Stimulated activated CD4-positive, alpha-beta T cell treated with anti-CD3 and anti-CD28 coated beads, Interleukin-15, amount 100 ng/mL, for 1 hour (primary cell): ENCODE data around the gene RPS23.

Experiments used
- DNase-seq, 2 donors: peaks; one replicate each; pipeline ENCODE4 v3.0.0-alpha.2; 2020; ENCODE audit warnings: low read depth in 1 of 2, low spot score in 1 of 2

The RPS23 gene

DNA sequence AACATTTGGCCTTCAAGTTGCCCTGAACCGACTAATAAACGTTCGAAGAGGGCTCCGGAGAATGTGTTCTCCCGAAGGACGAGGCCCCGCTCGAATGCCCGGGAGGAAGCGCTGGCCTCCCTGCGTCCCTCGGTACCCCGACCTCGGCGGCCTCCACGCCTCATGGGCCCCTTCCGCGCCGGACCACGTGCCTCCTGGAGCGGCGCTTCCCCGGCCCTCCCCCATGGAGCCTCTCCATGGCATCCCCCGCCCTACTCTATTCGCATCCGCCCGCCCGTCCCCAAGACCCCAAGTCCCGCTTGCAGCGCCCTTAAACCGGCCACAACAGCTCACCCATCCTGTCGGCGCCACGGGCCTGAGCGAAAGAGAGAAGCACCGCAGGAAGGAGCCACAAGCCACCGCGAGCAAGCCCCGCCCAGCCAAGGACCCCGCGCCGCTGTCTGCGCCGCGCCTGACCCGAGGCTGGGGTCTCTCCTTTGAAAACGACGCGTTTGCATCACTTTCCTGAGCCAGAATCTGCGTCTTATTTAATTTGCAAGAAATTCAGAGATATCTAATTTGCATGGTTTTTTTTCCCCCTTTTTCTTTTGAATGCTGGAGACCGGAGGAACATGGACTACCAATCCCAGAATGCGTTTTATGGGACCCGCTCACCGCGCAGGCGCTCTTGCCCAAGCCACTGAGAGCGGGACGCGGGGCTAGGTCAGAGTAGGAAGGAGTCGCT lies at the start of gene RPS23:
TSS of gene RPS23 (minus strand) at position 368 of the 724 bp plus-strand sequence. CDS start at position 337, 31 bp downstream.
- peak; percentile 66 to 78 for DNase-seq

DNA sequence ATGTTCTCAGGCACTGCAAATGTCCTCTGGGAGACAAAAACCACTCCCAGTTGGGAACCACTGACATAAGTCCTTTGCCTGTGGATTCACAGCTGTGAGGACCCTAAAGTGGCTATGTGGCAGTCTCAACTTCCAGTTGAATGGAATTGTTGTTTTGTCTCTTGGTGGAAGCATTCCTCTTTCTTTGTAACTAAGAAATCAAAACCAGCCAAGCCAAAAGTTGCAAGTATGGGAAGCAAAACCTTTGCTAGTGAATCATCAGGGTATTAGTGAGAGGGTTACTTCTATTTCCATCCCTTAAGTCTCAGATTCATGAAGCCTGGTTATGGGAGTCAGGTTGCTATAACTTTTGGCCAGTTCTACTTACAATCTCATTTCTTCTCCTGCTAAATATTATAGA lies 49.8 kb upstream of the RPS23 start:
- no peak for DNase-seq

DNA sequence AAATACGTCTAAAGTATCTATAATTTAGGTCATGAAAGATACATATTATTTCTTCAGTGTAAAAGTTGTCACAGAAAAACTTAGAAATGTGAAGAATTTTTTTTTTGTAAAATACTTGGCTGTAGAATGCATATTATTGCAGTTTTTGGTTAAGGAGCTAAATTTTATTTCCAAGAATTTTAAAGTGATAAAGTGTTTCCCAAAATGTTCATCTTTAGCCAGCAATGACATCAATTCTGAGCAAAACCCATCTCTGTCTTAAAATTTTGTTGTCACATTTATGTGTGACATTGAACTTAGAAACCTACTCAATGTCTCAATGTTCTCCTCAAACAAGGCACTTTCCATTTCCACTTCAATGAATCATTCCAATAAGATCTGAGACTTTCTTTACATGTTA lies 47.8 kb upstream of the RPS23 start:
- DNase-seq, result no peak

DNA sequence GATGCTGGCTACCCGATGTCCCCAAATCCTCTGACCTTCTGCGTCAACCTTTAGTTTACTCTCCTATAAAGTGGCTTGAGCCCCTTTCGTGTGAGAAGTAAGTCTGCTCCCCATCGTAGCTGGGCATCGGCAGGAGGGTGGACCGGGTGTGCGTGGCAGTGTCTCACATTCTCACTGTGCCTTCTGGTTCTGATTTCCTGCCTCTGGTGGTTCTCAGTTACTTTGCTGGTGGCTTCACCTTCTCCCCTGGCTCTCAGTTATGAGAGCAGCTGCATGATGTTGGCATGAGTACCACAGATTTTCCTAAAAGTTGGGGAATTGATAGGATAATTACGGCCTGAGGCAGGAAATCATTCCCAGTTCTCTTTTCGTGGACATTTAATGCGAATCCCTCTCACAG lies 47.0 kb upstream of the RPS23 start:
- no peak for DNase-seq

DNA sequence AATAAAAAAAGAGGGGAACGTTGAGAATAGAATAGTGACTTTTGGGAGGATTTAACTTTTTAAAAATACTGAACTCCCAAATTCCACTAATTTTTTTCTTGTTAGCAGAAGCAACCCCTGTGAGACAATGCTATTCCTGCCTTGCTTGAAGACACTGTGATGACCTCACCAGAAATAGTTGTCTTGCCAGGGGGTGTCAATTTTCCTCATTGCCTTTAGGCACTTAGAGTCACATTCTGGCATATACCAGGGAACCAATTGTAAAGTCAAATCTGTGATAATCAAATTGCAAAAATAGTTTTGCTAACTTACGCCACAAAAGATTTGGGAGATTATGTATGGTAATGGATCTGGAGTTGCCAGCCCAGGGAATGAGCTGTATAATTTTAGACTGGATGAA lies 42.8 kb upstream of the RPS23 start:
- DNase-seq, result no peak

DNA sequence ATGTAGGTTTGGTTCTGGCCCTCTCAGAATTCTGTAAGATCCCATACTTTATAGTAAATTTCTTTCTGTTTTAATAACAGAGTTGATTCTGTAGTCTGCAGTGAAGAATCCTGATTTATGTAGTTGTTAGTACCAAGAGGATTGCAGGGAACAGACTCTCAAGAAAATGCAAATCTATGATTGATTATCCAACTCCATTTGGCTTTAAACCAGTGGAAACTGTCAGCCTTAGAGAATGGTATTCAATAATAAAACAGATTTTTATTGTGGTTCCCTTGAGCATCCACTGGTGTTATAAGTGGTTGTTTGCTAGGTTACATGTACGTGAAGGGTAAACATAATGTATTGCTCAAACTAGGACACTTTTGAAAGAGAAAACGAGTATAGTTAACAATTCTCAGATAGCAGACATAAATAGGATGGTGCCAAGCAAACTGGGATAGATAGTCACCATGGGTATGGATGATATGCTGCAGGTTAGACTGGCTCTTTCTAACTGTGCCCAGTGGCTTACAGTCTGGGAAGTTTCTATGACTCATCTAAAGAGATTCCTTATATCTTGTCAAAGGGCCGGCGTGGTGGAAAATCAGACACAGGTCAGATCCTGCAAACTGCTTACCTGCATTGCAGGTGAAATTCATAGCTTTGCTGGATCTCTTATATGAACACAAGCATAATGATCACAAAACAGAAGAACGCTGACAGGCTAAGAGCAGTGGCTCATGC lies 41.7 kb upstream of the RPS23 start:
- DNase-seq, result no peak

DNA sequence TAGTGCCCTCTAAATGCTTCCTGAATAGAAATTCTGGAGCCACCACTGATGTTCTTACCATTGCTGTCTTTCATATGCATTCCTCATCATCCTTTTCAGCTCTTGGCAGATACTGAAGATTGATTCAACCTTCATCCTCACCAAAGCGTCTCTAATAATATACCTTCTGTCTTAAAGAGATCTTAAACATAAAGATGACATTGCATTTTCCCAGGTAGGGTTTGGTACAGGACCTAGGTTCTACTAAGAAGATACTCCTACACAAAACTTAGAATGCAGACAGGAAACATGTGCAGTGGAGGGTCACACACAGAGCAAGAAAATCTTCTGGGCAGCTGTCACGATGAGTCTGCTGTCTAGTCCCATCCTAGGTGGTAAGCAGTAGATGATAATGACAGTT lies 41.0 kb upstream of the RPS23 start:
- no peak for DNase-seq

DNA sequence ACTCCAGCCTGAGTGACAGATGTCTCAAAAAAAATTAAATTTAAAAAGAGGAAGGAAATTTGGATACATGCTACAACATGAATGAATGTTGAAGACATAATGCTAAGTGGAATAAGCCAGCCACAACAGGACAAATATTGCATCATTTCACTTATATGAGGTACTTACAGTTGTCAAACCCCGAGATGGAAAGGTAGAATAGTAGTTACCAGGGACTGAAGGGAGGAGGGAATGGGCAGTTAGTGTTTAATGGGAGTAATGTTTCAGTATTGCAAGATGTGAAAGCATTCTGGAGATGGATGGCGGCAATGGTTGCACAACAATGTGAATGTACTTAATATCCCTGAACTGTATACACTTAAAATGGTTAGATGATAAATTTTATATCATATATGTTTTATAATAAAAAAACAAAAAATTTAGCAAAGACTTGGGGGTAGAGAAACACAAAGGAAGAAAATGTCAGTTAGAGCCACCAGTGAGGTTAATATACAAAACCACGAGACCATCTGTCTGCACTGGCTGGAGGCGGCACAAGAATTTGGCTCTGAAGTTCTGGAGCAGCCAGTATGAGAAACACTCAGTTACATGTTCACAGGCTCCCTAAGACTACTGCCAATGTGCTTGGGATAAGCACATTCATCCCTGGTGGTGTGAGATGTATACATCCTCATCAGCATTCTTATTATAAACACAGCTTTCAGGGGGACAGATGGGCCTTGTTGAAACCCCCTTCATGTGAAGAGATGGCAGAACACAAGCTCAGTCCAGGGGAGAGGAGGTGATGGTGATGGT lies 37.0 kb upstream of the RPS23 start:
- no peak for DNase-seq

DNA sequence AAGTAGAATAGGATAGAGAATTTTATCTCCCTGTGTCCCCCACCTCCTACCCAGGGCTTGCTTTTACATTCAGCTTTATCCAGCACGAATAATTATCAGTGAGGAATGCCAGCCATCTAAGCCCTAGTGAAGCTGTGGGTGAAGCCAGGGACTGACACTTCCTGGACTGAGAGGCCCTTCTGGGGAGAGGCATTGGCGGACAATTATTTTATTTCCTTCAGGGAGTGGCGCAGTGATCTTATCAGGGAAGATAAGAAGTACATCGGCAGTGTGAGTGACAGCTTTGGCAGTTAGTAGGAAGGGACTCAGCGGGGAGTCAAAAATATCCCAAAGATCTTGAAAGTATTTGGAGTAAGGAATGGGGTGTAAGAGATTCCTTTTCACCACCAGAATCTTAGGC lies 34.9 kb upstream of the RPS23 start:
- DNase-seq, result no peak

DNA sequence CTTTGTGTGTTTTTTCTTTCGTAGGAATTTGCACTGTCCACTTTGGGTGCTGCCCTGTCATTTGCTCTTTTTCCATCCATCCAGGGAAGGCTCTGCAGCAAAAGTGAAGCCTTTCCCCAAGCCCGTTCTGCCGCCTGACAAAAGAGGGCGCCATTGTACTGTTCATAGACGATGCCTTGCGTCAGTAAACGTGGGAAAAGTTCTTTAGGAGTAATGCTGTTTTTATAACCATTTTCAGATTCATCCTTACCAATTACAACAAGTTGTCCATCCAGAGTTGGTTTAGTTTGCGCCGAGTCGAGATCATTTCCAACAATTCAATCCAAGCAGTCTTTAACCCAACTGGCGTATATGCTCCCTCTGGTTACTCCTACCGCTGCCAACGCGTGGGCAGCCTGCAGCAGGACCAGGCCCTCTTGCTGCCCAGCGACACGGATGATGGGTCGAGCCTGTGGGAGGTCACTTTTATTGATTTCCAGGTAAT lies 34.3 kb upstream of the RPS23 start:
- DNase-seq, result no peak

DNA sequence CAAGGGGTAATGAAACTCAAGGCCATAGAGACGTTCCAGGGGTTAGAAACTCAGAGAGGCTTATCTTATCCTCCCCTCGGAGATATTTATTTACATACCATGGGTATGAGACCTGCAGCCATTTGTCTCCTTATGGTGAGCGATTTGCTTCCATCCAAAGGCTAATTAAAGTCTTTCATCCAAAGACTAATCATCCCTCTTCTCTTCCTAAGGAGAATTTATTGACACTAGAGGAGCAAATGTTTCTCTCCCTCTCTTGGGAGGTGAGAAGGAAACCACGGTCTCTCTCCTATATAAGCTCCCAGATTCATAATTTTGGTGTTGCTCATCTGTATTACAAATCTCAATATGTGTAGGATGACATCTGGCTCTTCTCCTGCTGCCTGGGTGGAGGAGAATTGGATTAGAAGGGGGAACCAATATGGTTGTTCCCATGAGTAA lies 31.0 kb upstream of the RPS23 start:
- DNase-seq, result no peak

DNA sequence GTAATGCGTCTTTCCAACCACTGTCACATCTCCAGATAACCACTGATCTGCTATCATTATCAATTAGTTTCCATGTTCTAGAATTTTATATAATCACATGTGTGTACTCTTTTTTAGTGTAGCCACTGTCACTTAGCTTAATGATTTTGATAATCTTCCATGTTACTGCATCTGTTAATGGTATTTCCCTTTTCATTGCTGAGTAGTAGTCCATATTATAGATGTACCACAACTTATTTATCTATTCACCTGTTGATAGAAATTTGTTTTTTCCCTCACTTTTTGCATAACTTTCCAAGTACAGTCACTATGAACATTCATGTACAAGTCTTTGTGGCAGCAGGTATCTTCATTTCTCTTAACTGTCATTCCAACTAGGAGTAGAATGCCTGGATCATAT lies 30.3 kb upstream of the RPS23 start:
- DNase-seq, result no peak

DNA sequence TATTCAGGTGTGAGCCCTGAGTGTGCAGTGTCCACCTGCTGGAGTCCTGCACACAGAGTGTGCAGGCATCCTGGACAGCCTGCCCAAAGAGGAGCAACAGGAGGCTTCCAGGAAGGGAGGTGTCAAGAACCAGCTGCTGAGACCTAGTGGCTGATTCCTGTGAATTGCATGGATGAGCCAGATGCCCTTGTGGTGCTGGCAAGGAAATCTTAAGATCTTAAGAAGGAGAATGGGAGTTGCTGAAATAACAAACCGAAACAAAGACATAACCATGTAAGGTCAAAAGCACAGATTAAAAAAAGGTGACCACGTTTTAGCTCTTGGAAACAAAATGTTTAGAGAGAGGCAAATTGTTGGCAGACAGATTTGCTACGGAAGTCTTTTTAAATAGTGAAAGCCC lies 29.3 kb upstream of the RPS23 start:
- no peak for DNase-seq

DNA sequence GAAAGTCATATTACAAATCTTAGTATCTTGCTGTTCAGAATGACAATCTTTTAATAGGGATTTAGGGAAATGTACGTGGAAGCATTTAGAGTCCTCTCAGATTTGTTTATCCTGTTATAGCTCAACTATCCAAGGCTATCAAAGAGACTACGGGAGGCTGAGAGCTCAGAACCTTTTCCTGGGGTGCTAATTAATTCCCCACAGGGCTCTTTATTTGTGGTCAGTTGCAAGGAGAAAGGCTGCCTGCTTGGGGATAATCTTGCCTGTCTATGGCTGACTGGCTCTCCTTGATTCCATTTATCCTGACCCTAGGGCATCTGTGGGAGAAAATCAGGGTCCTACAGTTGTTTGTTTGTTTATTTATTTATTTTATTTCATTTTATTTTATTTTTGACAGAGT lies 28.0 kb upstream of the RPS23 start:
- no peak for DNase-seq

DNA sequence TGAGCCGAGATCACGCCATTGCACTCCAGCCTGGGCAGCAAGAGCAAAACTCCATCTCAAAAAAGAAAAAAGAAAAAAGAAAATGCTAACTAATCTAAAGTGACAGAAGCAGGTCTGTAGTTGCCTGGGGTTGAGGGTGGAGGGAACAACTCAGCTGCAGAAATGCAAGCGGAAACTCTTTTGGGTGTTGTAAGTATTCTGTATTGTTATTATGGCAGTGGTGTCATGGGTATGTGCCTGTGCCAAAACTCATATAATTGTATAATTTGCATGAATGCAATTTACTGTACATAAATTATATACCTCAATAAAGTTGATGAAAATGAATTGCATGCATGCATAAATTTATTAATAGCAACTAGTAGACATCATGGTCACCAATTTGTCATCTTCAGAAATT lies 23.0 kb upstream of the RPS23 start:
- DNase-seq, result no peak

DNA sequence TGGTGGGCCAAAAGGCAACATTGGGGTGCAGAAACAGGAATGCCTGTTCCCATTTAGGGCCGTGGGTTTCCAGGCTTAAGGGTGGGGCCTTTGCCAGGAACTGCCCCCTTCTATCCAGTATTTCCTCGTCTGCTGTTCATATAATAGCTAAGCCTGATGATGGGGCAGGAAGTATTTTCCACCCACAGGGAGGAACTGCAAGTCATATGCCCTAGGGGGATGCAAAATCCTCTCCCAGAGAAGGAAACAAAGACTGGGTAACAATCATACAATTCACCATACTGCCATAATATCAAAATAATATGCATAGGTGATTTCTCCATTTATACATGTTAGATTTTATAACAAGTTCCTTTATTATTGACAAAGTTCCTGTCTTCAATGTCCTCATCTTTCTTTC lies 20.5 kb upstream of the RPS23 start:
- no peak for DNase-seq

DNA sequence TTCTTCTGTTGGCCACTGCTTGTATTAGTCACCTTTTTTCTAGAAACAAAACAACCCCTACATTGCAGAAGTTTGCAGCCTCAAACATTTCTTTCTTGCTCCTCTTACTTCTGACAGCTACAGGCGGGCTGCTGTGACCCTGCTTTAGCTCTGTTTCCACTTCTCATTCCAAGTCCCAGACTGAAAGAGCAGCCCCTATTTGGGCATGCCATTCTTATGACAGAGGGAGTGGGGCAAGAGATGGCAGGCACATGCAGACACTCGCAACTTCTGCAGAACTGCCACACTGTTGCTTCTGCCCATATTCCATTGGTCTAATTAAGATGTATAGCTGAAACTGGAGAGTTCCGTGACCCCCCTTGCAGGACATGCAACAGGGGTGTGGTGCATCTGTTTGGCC lies 19.6 kb upstream of the RPS23 start:
- no peak for DNase-seq

DNA sequence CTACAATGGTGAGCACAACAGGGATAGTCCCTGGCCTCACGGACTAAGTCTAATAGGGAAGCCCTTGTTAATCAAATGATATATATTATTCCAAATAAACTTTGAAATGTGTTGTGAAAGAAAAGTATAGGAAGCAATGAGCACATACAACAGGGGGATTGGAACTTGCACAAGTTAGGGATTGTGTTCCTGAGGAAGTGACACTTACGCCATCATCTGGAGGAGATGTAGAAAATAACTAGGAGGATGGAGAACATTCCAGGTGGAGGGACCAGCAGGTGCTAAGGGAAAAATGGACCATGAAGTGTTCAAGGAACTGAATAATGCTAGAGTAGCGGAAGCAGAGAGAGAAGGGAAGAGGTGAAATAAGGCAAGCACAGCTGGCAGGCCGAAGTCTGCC lies 18.8 kb upstream of the RPS23 start:
- DNase-seq, result no peak

DNA sequence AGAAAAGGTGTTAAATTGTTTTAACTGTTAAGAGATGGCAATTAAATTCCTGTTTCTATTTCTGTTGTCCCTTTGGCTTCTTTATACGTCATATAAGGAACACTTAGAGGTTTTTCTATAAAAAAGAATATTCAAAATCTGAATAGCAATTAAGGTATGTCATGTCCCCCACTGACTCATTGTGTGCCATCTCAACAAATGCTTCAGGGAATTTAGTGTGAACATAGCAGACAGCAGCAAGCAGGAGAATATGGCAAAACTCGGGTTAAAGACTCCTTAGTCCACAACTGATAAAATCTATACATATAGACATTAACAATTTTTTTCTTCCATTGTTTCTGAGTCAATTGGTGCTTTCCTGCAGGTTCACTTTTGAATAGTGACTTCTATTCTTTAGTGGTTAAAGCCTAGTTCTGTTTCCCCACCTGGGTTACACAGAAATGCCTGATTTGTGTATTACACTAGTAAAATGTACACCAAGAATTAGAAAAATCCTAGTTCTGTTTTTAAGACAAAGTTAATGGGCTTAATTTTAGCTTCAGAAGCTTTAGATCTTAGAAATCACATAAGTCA lies 17.9 kb upstream of the RPS23 start:
- DNase-seq, result no peak

DNA sequence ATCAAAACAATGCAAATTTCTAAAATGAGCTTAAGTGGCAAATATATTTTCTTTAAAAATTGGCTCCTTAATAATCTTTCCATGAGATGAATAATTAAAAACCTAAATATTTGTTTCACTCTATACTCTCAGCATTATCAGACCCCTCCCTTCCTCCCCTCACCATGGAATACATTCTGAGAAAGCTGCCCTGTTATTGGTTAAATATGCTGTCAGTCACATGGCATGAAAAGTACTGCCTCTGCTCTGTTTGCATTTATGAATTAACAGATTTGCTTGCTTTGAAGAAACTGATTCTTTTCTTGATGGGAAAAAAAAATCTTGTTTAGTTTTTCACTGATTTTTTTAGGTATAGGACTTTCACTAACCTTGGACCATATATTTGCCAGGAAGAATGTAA lies 17.0 kb upstream of the RPS23 start:
- no peak for DNase-seq

DNA sequence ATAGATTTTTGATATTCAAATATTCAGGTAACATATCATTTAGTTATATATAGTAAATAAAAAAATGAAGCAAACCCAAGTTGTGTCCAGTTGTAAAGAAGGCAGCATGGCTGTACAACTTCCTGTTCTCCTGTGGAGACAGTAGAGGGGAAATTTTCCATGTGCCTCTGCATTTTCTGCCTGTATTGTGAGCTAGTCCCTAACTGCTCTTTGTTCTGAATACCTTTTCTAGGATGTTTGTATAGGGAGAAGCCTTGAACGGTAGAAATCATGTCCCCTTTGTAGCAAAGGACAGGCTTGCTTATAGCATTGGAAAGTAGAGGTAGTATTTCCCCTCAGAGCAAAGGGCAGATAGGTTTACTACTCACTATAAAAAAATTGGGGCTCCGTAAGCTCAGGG lies 13.3 kb upstream of the RPS23 start:
- DNase-seq, result no peak

DNA sequence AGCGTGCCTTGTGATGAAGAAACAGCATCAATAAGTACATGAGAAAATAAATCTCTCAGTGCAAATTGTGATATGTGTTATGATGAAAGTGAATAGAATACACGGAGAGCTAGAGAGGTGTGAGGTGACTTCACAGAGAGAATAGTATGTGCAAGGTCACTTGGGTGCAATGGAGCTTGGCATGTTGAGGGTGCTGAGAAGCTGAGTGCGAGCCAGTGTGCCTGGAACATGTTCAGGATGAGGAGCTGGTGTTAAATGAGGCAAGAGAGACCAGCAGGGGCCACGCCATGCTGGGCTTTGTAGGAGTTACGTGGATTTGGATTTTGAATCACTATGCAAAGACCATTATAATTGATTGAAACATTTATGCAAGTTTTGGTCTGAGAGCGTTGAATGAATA lies 12.8 kb upstream of the RPS23 start:
- DNase-seq, result no peak
